Stimulated activated CD4-positive, alpha-beta T cell treated with anti-CD3 and anti-CD28 coated beads, Interleukin-15, amount 100 ng/mL, for 48 hours (primary cell): Measurements from ENCODE around the gene ZNF808.
A peak's percentile ranks its signal among the peaks of the same experiment; 100 is the strongest.
"Not testable (repeated sequence)": the region's sequence is repeated elsewhere in the genome, so short reads cannot be mapped to it uniquely, and the experiment has no call there.

Experiments
- DNase-seq, 2 donors: peaks; one replicate each; pipeline ENCODE4 v3.0.0-alpha.2; 2020; ENCODE audit warnings: low read depth in 2 of 2

ZNF808 gene

GRCh38 chr19:52527134-52527955, at the start of gene ZNF808:
ZNF808 (plus strand) TSS chr19:52527668; CDS start chr19:52543285, 15,617 bp downstream.
- peak; percentile 94 to 97 for DNase-seq

- not testable (repeated sequence) for DNase-seq
Measured at GRCh38 chr19:52484111-52484743, 43.2 kb upstream of the ZNF808 start.

- DNase-seq, result not testable (repeated sequence)
Measured at GRCh38 chr19:52485064-52485463, 42.4 kb upstream of the ZNF808 start.

- not testable (repeated sequence) for DNase-seq
Measured at GRCh38 chr19:52485561-52486240, 41.8 kb upstream of the ZNF808 start.

DNA sequence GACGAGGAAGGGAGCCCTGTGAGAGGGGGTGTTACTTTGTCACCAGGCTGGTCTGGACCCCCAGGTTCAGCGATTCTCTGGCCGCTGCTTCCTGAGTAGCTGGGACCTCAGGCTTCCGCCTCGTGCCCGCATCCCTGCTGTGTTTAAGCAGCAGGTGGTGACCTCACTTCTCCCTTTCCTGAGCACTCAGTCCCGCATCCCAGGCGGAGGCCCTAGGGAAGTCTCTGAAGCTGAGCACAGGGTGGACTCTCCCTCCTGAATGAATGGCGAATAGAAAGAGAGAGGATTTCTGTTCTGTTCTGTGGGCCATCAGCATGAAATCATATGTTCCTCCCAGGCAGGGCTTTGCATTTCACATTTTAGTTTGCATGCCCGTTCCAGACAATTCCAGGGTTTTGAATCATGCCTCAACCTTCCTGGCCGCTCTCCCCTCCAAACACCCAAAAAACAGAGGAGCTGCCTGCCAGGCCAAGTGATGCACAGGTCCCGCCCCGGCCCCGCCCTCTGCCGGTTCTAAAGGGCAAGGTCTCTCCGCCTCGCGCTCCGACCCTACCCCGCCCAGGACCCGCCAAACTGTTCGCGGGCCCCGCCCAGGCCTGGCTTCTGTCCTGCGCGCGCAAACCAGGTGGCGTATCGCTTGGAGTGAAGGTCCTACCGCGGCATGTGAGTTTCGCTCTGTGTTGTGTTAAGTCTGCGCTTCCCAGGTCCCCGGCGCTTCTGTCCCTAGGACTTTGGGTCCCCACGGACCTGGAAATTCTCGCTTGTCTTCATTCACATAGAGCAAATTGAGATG, 35.1 kb upstream of the ZNF808 start:
- DNase-seq, result no peak

DNA sequence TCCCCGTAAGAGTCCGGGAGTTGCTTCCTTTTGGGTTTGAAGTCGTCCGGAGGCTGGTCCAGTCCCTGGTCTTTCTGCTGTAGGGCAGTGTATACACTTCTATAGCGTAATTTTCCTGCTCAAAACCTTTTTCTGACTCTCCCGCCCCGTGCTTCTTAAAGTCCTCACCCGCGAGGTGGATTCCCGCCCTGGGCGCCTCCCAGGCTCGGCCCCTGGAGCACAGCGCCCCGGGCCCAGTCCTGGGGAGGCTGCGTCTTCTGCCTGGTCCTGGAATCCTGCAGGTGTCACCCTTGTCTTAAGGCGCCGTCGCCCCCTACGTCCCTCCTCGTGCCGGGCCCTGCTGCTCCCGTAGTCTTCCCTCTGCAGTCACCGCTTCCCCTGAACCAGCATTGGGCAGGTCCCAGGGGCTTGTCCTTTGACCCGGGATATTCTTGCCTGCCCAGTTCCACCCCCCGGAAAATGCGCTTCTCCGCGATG, 34.4 kb upstream of the ZNF808 start:
- DNase-seq, result no peak

- no peak for DNase-seq
Measured at GRCh38 chr19:52494518-52494917, 33.0 kb upstream of the ZNF808 start.

DNA sequence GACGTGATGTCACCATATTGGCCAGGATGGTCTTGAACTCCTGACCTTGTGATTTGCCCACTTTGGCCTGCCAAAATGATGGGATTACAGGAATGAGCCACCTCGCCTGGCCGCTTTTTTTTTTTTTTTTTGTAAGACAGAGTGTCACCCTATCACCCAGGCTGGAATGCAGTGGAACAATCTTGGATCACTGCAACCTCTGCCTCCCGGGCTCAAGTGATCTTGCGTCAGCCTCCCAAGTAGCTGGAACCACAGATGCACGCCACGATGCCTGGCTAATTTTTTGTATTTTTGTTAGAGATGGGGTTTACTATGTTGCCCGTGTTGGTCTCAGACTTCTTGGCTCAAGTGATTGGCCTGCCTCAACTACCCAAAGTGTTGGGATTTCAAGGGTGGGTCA, 28.9 kb upstream of the ZNF808 start:
- no peak for DNase-seq

DNA sequence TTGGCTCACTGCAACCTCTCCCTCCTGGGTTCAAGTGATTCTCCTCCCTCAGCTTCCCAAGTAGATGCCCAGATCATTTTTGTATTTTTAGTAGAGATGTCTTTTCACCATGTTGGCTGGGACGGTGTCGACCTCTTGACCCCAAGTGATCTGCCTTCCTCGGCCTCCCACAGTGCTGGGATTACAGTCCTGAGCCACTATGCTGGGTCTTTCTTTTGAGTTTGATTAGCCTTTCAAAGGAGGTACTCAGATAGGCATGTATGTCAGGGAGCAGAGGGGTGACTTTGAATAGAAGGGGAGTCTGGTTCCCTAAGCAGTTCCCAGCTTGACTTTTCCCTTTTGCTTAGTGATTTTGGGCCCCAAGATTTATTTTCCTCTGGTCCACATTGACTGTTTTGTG, 27.0 kb upstream of the ZNF808 start:
- not testable (repeated sequence) for DNase-seq

- DNase-seq, result not testable (repeated sequence)
Measured at GRCh38 chr19:52500991-52501390, 26.5 kb upstream of the ZNF808 start.

GRCh38 chr19:52507266-52507665, 20.2 kb upstream of the ZNF808 start:
- no peak for DNase-seq

GRCh38 chr19:52516191-52516590, 11.3 kb upstream of the ZNF808 start:
- no peak for DNase-seq

- DNase-seq, result no peak
Measured at GRCh38 chr19:52518646-52519045, 8.8 kb upstream of the ZNF808 start.

DNA sequence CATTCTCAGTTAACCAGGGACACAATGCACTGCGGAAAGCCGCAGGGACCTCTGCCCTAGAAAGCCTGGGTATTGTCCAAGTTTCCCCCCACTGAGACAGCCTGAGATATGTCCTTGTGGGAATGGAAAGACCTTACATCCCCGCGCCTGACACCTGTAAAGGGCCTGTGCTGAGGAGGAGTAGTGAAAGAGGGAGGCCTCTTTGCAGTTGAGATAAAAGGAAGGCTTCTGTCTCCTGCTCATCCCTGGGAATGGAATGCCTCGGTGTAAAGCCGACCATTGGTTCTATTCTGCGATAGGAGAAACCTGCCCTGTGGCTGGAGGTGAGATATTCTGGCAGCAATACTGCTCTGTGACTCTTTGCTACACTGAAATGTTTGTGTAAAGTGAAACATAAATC, 8.3 kb upstream of the ZNF808 start:
- DNase-seq, result not testable (repeated sequence)

GRCh38 chr19:52520013-52520412, 7.5 kb upstream of the ZNF808 start:
- DNase-seq, result no peak

GRCh38 chr19:52522551-52522950, 4.9 kb upstream of the ZNF808 start:
- DNase-seq, result no peak

DNA sequence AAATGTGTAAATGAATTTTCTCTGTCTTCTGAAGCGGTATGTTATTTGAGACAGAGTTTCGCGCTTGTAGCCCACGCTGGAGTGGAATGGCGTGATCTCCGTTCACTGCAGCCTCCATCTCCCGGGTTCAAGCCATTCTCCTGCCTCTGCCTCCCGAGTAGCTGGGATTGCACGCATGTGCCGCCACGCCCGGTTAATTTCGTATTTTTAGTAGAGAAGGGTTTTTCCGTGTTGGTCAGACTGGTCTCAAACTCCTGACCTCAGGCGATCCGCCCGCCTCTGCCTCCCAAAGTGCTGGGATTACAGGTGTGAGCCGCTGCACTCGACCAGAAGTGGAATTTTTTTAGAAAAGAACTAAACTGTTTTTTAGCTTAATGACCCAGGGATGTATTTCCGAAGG, 3.4 kb upstream of the ZNF808 start:
- no peak for DNase-seq

DNA sequence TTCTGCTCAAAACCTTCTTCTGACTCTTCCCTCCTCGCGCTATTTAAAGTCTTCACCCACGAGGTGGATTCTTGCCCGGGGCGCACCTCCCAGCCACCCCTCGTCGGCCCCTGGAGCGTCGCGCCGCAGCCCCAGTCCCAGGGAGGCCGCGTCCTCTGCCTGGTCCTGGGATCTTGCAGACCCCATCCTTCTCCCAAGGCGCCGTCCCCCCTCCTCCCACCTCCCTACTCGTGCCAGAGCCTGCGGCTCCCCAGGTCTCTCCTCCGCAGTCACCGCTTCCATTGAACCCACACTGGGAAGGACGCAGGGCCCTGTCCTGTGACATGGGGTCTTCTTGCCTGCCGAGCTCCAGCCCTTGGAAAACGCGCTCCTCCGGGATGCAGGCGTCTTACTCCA, 486 bp downstream of the ZNF808 start:
- no peak for DNase-seq

DNA sequence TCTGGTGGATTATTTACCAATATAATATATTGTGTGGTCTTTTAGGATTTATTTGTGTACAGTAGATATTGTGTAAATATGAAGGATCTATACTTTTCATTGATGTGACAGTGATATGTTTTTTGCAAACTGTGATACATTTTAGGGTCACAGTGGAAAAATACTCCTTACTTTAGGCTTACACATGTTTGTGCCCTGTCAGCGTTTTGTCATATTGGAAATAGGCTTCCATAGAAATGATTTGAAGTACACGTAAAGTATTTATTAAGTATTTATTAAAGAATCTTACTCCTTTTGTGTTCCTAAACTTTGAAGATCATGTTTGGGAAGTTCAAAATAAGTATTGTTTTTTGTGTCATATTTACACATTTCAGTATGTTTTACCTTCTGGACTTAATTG, 5.0 kb downstream of the ZNF808 start:
- DNase-seq, result no peak

GRCh38 chr19:52533901-52534300, 6.4 kb downstream of the ZNF808 start:
- DNase-seq, result no peak

GRCh38 chr19:52535385-52535770, 7.9 kb downstream of the ZNF808 start:
- not testable (repeated sequence) for DNase-seq
